DMS53 (cell line): ENCODE results near the gene SASH1.

ENCODE experiments used
- DNase-seq: peaks from one replicate; lab custom pipeline; 2025; lab: John Stamatoyannopoulos, UW

SASH1 gene

DNA sequence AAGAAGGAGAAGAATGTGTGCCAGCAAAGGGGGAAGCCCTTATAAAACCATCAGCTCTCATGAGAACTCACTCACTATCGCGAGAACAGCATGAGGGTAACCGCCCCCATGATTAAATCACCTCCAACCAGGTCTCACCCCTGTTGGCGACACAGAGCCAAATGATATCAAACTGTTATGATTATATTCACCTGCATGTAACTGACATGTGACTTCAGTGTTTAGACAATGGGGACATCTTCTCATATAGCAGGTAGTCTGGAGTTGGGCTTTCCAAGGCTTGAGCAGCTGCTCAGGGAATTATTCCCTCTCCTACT is 115.2 kb downstream of the SASH1 start:
- no peak for DNase-seq

GRCh38 chr6:148459238-148459637 is 116.6 kb downstream of the SASH1 start:
- DNase-seq = no peak

- no peak for DNase-seq
These were observed 118.4 kb downstream of the SASH1 start for GRCh38 chr6:148460876-148461646.

DNA sequence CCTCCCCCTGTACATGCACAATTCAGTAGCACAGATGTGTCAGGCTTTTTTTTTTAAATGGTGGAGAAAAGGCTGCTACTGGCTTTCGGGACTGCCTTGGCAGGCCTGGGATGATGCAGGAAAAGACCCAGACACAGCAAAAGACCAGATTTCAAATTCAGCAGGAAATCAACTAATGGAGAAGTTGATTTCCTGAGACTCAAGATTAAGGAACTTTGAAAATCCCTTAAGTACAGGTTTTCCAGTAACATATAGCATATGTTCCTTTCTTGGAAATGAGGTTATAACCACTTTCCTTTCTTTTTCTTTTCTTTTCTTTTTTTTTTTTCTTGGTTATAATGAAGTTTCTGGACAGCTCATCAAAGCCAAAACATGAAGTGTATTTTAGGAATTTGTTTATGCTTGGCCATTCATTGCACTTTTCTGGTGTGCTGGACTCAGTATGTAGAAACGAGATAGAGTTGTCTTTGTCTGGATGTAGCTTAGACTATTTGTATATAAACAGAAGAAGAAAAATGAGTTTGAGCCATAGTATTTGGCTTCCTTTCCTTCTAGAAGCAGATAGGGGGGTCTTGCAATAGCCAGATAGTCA is 119.4 kb downstream of the SASH1 start:
- DNase-seq = no peak

- no peak for DNase-seq
These were observed 121.0 kb downstream of the SASH1 start for GRCh38 chr6:148463671-148464070.

- peak; percentile 65 for DNase-seq
These were observed 121.8 kb downstream of the SASH1 start for GRCh38 chr6:148464319-148465010.

DNA sequence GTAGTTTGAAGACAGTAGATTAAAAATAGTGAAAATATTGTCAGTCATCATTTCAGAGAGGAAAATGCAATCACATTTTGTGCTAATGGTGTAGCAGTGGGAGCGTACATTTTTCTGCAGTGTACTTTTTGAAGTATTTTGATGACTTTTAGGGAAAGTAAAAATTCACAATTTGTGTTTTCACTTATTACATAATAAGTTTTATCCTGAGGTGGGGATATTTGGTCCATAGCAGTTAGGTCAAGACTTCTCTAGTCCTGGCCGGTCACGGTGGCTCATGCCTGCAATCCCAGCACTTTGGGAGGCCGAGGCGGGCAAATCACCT is 122.3 kb downstream of the SASH1 start:
- DNase-seq = no peak

GRCh38 chr6:148465670-148466069 is 123.0 kb downstream of the SASH1 start:
- no peak for DNase-seq

- no peak for DNase-seq
These were observed 123.5 kb downstream of the SASH1 start for GRCh38 chr6:148466158-148466557.

GRCh38 chr6:148467926-148468325 is 125.3 kb downstream of the SASH1 start:
- no peak for DNase-seq

GRCh38 chr6:148470156-148470555 is 127.5 kb downstream of the SASH1 start:
- DNase-seq = no peak

GRCh38 chr6:148470606-148471465 is 128.2 kb downstream of the SASH1 start:
- DNase-seq = no peak

GRCh38 chr6:148471624-148472159 is 129.1 kb downstream of the SASH1 start:
- DNase-seq = no peak

DNA sequence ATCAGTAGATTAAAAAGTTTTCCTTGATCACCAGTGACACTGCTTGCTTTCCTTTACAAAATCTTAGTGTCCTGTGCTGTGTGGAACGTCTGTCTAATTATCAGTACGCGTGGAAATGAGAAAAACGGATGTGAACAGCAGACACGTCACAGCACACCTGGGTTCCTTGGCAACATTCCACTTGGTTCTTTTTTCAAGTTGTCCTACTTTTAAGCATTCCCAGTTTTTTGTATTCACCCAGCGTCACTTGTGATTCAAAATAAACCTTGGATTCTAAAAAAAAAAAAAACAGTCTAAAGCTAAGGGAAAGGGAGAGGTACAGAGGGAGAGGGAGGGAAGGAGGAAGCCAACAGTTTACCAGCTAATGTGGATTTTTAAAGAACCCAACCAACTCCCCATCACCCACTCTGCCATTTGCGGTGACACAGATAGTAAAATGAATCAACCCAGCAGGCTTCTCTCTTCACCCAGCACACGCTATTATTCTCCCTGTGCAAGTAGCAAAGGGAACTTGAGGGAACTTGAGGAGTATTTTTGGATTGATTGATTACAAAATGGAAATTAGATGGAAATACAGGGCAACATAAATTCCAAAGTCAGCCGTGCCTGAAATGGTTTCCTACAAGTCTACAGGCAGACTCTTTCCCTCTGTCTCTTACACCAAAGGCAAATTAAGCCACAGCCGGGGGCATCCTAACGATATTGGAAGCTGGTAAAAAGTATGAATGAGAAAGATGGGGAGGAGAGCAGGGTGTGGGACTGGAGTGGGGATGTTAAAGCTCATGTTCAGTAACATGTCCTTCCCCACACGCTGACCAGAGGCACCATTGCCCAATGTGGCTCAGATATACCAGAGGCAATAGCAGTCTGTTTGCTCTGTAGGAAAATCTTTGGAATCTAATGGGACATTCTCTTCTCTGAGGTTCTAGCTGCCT is 129.8 kb downstream of the SASH1 start:
- no peak for DNase-seq

DNA sequence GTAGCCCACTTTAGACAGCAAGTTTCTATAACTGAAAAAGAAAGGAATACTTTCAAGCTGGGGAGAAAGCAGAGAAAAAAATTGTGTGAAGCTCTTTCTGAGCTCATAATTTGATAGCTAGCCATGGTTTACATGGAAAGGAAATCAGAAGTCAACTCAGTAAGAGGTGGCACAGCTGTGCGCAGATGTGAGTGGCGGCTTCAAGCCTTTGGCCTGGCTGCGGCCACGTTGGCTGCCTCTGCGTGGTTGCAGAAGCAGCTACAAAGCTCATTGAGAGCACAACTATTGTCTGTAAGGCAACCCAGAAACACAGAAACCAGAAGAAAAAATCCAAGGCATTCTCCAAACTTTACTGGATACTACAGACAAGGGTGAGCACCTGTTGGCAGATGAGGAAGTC is 136.9 kb downstream of the SASH1 start:
- no peak for DNase-seq

DNA sequence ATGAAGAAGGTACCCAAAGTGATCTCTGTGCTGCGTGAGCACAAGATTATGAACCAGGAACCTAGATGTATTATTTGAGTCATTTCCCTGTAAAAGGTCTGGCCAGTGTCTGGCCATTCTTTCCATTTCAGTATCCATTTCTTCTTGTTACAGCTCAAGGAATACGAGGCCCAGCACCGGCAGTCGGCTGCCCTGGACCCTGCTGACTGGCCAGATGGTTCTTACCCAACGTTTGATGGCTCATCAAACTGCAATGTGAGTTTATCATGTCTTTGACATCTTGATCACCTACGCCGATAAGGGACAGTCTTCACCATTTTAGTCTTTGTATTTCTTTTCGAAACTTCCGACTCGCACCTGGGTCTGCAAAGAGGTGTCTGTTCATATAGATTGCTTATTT is 144.8 kb downstream of the SASH1 start:
- DNase-seq = no peak

DNA sequence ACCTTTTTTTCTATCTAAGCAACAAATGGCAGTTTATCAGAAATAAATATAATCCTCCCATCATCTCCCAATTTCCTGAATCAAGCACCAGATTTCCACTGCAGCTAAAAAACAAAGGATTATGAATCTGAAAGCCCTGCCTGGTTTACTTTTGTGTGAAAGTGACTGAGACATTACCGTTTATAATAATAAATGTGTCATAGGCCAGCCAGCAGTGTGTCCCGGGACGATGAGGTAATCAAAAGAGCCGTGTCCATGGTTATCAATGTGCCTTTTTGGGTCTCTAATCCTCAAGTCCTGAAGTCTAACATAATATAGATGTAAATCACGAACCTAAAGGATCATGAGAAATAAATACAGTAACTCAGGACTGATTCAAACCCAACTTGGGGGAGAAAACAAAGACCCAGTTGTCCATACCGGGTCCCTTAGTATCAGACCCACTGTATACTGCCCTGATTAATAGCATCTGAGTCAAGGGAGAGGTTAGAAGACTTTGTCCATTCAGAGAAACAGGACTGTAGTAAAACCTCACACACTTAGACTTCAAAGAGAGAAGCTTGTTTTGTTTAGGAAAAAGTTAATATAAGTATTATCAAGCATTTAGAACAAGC is 149.1 kb downstream of the SASH1 start:
- DNase-seq = no peak

DNA sequence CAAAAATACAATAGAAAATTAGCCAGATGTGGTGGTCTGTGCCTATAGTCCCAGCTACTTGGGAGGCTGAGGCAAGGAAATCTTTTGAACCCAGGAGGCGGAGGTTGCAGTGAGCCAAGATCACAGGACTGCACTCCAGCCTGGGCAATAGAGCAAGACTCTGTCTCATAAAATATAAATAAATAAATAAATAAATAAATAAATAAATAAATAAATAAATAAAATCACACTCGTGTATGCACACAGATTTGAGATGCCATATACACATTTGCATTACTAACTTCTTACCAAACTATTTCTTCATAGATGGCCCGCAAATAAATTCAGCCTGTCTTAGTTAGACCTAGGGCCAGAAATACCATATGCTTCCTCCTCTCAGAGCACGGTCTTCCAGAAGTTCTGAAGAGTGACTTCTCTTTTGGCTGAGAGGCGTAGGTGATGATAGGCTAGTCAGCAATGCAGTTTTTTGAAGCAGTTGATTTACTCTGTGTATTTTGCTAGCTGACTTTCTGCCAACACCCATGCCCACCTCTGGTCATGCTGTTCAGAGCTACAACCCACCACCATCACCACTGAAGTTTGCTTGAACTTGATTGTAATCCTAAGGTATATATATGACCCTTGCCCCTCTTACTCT is 150.1 kb downstream of the SASH1 start:
- no peak for DNase-seq

- DNase-seq = no peak
These were observed 150.8 kb downstream of the SASH1 start for GRCh38 chr6:148493424-148493823.

GRCh38 chr6:148494226-148494625 is 151.6 kb downstream of the SASH1 start:
- DNase-seq = no peak
